ENCODE results near the gene SPRR3.

- TF ChIP-seq CTCF (IDR thresholded peaks at IDR 0.05): no peak
- no peak for TF ChIP-seq POLR2A (IDR thresholded peaks at IDR 0.05)
- TF ChIP-seq POLR2AphosphoS5 (IDR thresholded peaks at IDR 0.05): no peak
Measured at GRCh38 chr1:152967201-152967600, 34.3 kb upstream of the SPRR3 start.

Data from prostate gland (tissue), 2 donors.